Measurements from ENCODE around the gene VEGFA.
"Not testable (repeated sequence)": the region's sequence is repeated elsewhere in the genome, so short reads cannot be mapped to it uniquely, and the experiment has no call there.

VEGFA gene

DNA sequence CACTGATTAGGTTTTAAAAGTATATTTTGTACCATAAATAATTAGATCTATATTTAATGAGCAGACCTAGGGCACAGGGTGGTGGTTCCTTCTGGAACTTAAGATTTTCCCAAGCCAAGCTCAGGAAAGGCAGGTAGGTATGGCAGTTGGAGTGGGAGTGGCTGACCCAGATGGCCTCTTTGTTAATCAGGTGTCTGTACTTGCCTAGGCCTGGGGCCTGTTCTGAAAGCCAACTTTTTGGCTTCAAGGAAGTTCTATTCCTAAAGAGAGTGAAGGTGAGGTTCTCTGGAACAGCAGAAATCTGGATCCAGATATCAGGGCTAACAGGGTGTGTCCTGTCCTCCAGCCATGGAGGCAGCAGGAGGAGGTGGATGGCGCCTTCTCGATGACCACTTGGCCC lies 44.9 kb downstream of the VEGFA start:
- H3K27ac ChIP-seq (ENCODE audit: low read length), result no peak overlapping the region
- no peaks in the 10 kb centered on the region for H3K4me1 ChIP-seq (ENCODE audit: control insufficient read depth, insufficient read depth, low read length)
- DNase-seq (ENCODE audit: low read depth, low spot score), result no peak

DNA sequence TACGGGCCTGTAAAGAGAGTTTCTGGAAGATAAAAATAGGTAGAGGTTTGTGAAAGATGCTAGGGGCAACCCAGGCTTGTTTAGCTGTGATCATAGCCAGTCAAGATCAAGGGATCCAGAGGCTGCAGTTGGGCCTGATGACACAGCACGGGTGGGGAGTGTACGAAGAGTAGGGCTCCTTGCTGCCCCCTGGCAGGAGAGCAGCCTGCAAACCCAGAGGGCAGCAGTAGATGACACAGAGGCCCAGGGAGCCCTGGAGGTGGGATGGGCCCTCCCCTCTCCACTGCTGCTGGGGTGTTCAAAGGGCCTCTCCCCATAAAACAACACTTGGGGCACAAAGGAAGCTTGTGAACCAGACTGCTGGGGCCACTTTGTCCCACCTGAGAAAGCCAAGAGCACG lies 47.2 kb downstream of the VEGFA start:
- H3K27ac ChIP-seq (ENCODE audit: low read length), result no peak overlapping the region

More for the DNA sequence above, 44.9 kb downstream of the VEGFA start:
- WGBS (ENCODE audit: insufficient coverage, insufficient read length), result no CpG with 5 or more reads among the region's 2 CpGs
- Histone ChIP-seq H3K36me3 (ENCODE audit: control insufficient read depth, insufficient read depth, low read length) (no peaks in the 10 kb centered on the region), H3K27me3 (ENCODE audit: control insufficient read depth, insufficient read depth, low read length) (no peaks in the 10 kb centered on the region), H3K9me3 (ENCODE audit: control insufficient read depth, insufficient read depth, low read length) (no peaks in the 10 kb centered on the region), H3K4me3 (ENCODE audit: low read length) (no peak overlapping the region)

DNA sequence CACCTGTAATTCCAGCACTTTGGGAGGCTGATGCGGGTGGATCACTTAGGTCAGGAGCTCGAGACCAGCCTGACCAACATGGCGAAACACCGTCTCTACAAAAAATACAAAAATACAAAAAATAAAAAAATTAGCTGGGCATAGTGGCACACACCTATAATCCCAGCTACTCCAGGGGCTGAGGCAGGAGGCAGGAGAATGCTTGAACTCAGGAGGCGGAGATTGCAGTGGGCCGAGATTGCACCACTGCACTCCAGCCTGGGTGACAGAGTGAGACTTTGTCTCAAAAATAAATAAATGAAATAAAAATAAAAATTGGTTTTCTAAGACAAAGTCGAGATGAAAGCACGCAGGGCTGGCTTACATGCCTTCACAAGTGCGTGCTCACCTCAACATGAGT lies 49.0 kb downstream of the VEGFA start:
- H3K27ac ChIP-seq (ENCODE audit: low read length); H3K4me3 ChIP-seq (ENCODE audit: low read length); H3K4me1 ChIP-seq (ENCODE audit: control insufficient read depth, insufficient read depth, low read length); DNase-seq (ENCODE audit: low read depth, low spot score); H3K36me3 ChIP-seq (ENCODE audit: control insufficient read depth, insufficient read depth, low read length); H3K9me3 ChIP-seq (ENCODE audit: control insufficient read depth, insufficient read depth, low read length); H3K27me3 ChIP-seq (ENCODE audit: control insufficient read depth, insufficient read depth, low read length): not testable (repeated sequence)
- WGBS (ENCODE audit: insufficient coverage, insufficient read length), result no CpG with 5 or more reads among the region's 9 CpGs

More for the DNA sequence above, 47.2 kb downstream of the VEGFA start:
- no peaks in the 10 kb centered on the region for H3K36me3 ChIP-seq (ENCODE audit: control insufficient read depth, insufficient read depth, low read length)
- DNase-seq (ENCODE audit: low read depth, low spot score), result no peak
- H3K4me1 ChIP-seq (ENCODE audit: control insufficient read depth, insufficient read depth, low read length), result no peaks in the 10 kb centered on the region
- no peak overlapping the region for H3K4me3 ChIP-seq (ENCODE audit: low read length)
- no peaks in the 10 kb centered on the region for H3K27me3 ChIP-seq (ENCODE audit: control insufficient read depth, insufficient read depth, low read length)
- no peaks in the 10 kb centered on the region for H3K9me3 ChIP-seq (ENCODE audit: control insufficient read depth, insufficient read depth, low read length)
- no CpG with 5 or more reads among the region's 4 CpGs for WGBS (ENCODE audit: insufficient coverage, insufficient read length)

DNA sequence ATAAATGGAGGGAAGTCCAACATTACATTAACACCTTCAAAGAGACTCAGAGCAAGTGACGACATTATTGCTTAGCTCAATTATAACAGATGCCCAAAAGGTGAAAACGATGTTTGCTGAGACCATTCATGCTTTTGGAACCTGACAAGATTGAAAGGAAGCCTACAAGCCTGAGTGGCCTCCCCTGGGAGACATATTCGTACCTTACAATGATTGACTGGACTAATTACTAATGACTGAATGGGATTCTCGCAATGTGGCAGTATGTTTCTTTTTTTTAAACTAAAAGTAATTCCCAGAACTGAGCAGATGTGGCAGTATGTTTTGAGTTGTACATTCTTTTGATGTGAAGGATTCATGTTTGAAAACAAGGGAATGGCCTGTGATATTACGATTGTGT lies 49.9 kb downstream of the VEGFA start:
- no peaks in the 10 kb centered on the region for H3K27me3 ChIP-seq (ENCODE audit: control insufficient read depth, insufficient read depth, low read length)
- WGBS (ENCODE audit: insufficient coverage, insufficient read length), result no CpG with 5 or more reads among the region's 5 CpGs
- no peaks in the 10 kb centered on the region for H3K9me3 ChIP-seq (ENCODE audit: control insufficient read depth, insufficient read depth, low read length)
- no peaks in the 10 kb centered on the region for H3K4me1 ChIP-seq (ENCODE audit: control insufficient read depth, insufficient read depth, low read length)
- H3K27ac ChIP-seq (ENCODE audit: low read length), result no peak overlapping the region
- H3K4me3 ChIP-seq (ENCODE audit: low read length), result no peak overlapping the region
- H3K36me3 ChIP-seq (ENCODE audit: control insufficient read depth, insufficient read depth, low read length), result no peaks in the 10 kb centered on the region
- no peak for DNase-seq (ENCODE audit: low read depth, low spot score)

DNA sequence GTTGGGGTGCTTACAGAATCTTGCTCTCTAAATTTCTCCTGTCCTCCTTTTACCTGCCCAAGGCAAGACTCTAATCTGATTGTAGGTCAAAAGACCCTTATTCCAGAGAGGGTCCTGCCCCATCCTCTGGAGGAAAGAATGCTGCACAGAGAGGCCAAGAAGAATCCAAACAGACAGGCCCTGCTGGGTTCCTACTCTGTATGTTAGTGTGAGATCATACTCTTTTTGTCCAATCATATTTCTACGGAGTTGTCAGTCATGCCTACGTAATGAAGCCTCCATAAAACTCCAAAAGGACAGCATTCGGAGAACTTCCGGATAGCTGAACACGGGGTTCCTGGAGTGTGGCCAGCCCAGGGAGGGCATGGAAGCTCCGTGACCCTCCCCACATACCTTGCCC lies 50.5 kb downstream of the VEGFA start:
- WGBS (ENCODE audit: insufficient coverage, insufficient read length), result no CpG with 5 or more reads among the region's 6 CpGs
- Histone ChIP-seq H3K9me3 (ENCODE audit: control insufficient read depth, insufficient read depth, low read length) (no peaks in the 10 kb centered on the region), H3K27me3 (ENCODE audit: control insufficient read depth, insufficient read depth, low read length) (no peaks in the 10 kb centered on the region), H3K36me3 (ENCODE audit: control insufficient read depth, insufficient read depth, low read length) (no peaks in the 10 kb centered on the region), H3K4me3 (ENCODE audit: low read length) (no peak overlapping the region), H3K27ac (ENCODE audit: low read length) (no peak overlapping the region), H3K4me1 (ENCODE audit: control insufficient read depth, insufficient read depth, low read length) (no peaks in the 10 kb centered on the region)
- DNase-seq (ENCODE audit: low read depth, low spot score), result no peak

DNA sequence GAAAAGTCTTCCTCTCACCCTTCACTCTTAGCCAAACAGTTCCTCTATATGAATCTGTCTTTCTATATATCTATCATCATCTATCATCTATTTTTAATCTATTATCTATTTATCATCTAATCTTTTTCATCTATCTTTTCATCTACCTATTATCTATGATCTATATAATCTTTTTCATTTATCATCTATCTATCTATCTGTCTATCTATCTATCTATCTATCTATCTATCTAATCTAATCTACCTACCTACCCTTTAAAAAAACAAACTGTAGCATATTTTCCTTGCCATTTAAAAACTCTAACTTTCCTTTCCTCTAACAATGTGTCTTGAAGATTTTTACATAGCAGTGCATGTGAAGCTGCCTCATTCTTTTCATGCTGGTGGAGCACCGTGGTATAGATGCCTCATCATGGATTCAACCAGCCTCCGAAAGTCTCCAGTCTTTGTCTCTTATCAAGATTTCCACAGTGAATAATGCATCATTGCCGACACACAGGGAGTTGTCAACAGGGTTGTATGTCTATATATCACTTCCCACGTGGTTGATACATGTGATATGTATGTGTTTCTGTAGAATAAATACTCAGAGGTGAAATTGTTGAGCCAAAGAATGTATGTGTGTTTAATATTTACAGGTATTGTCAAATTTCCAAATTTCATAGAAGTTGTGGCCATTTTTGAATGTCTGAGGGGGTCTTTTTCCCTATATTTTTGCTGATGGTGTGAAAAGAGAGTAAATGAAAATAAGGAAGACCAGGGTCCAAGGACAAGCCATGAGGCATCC lies 51.3 kb downstream of the VEGFA start:
- WGBS (ENCODE audit: insufficient coverage, insufficient read length), result no CpG with 5 or more reads among the region's 4 CpGs
- H3K4me3 ChIP-seq (ENCODE audit: low read length), result no peak overlapping the region
- no peaks in the 10 kb centered on the region for H3K9me3 ChIP-seq (ENCODE audit: control insufficient read depth, insufficient read depth, low read length)

DNA sequence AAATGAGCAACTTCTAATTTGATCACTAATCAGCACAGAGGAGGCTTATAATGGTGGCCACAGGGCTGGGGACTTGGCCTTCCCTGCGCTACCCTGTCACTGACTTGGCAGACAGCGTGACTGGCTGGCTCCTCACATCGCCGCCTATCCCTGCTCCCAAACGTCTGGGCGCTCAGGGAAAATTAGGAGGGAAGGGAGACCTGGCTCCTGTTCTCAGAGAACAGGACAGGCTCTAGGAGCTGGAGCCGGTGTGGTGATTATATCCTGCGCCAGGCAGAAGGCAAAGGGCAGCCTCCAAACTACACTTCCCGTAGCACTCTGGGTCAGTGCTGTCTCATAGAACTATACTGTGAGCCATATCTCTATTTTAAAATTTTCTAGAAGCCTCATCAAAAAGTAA lies 53.4 kb downstream of the VEGFA start:
- H3K27ac ChIP-seq (ENCODE audit: low read length), result no peak overlapping the region
- WGBS (ENCODE audit: insufficient coverage, insufficient read length), result no CpG with 5 or more reads among the region's 9 CpGs
- no peaks in the 10 kb centered on the region for H3K9me3 ChIP-seq (ENCODE audit: control insufficient read depth, insufficient read depth, low read length)
- no peaks in the 10 kb centered on the region for H3K36me3 ChIP-seq (ENCODE audit: control insufficient read depth, insufficient read depth, low read length)
- DNase-seq (ENCODE audit: low read depth, low spot score), result no peak
- H3K4me3 ChIP-seq (ENCODE audit: low read length), result no peak overlapping the region
- no peaks in the 10 kb centered on the region for H3K27me3 ChIP-seq (ENCODE audit: control insufficient read depth, insufficient read depth, low read length)
- H3K4me1 ChIP-seq (ENCODE audit: control insufficient read depth, insufficient read depth, low read length), result no peaks in the 10 kb centered on the region

More for the DNA sequence above, 51.3 kb downstream of the VEGFA start:
- H3K27ac ChIP-seq (ENCODE audit: low read length), result no peak overlapping the region
- no peaks in the 10 kb centered on the region for H3K27me3 ChIP-seq (ENCODE audit: control insufficient read depth, insufficient read depth, low read length)
- no peaks in the 10 kb centered on the region for H3K4me1 ChIP-seq (ENCODE audit: control insufficient read depth, insufficient read depth, low read length)
- no peaks in the 10 kb centered on the region for H3K36me3 ChIP-seq (ENCODE audit: control insufficient read depth, insufficient read depth, low read length)
- no peak for DNase-seq (ENCODE audit: low read depth, low spot score)

DNA sequence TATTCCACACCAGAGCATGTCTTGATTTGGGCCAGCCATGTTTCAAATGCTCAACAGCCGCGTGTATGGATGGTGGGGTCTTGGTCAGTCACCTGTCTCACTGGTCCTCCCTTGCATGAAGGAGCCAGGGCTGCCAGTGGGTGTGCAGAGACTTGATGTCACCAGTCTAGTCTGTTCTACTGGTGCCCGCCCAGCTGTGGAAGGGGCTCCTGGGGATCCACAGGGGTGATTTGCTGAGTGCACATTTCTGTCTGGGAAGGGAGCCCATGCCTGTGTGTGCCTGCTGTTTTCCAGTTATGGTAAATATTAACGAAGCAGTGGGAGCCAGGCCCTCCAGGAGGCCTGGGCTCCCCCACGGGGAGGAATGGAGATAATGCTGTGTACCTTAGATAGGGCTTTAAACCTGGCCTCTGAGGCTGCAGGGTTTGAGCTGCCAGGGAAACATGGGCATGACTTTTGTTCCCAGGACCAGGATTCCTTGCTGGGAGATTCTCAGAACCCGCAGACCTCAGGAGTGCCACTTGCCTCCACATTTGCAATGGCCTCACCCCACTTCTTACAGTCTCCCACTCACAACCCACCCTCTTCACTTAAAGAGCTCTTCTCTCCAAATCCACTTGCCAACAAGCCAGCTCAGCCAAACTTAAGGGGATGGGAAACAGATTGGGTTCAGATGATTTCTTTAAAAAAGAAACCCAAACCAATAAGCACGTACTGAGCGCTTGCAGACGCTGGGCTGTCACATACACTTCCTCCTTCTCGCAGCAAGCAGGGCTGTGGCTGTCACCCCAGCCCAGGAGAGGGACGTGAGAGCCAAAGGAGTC lies 54.1 kb downstream of the VEGFA start:
- H3K36me3 ChIP-seq (ENCODE audit: control insufficient read depth, insufficient read depth, low read length), result no peaks in the 10 kb centered on the region
- no peak for DNase-seq (ENCODE audit: low read depth, low spot score)
- H3K27me3 ChIP-seq (ENCODE audit: control insufficient read depth, insufficient read depth, low read length), result no peaks in the 10 kb centered on the region
- no peak overlapping the region for H3K27ac ChIP-seq (ENCODE audit: low read length)
- H3K9me3 ChIP-seq (ENCODE audit: control insufficient read depth, insufficient read depth, low read length), result no peaks in the 10 kb centered on the region
- H3K4me3 ChIP-seq (ENCODE audit: low read length), result no peak overlapping the region
- WGBS (ENCODE audit: insufficient coverage, insufficient read length), result no CpG with 5 or more reads among the region's 11 CpGs
- H3K4me1 ChIP-seq (ENCODE audit: control insufficient read depth, insufficient read depth, low read length), result no peaks in the 10 kb centered on the region

DNA sequence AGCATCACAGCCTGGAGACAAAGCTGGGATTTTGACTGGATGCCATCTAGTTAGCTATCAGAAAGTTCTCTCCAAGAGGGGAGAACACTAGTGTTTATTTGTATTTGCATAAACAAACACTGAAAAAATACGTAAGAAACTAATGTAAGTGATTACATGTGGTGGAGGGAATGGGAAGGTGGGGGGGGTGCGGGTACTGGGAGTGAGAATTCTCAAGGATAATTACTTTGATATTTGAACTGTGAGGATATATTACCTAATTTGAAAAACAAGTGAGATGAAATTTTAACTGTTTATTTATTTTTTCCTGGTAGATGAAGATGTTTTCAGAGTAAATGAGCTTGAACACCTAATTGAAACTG lies 54.7 kb downstream of the VEGFA start:
- DNase-seq (ENCODE audit: low read depth, low spot score), result no peak
- H3K4me3 ChIP-seq (ENCODE audit: low read length), result no peak overlapping the region
- H3K27me3 ChIP-seq (ENCODE audit: control insufficient read depth, insufficient read depth, low read length), result no peaks in the 10 kb centered on the region
- no peaks in the 10 kb centered on the region for H3K4me1 ChIP-seq (ENCODE audit: control insufficient read depth, insufficient read depth, low read length)
- H3K36me3 ChIP-seq (ENCODE audit: control insufficient read depth, insufficient read depth, low read length), result no peaks in the 10 kb centered on the region
- no peaks in the 10 kb centered on the region for H3K9me3 ChIP-seq (ENCODE audit: control insufficient read depth, insufficient read depth, low read length)
- no peak overlapping the region for H3K27ac ChIP-seq (ENCODE audit: low read length)
- WGBS (ENCODE audit: insufficient coverage, insufficient read length), result no CpG with 5 or more reads among the region's 2 CpGs

DNA sequence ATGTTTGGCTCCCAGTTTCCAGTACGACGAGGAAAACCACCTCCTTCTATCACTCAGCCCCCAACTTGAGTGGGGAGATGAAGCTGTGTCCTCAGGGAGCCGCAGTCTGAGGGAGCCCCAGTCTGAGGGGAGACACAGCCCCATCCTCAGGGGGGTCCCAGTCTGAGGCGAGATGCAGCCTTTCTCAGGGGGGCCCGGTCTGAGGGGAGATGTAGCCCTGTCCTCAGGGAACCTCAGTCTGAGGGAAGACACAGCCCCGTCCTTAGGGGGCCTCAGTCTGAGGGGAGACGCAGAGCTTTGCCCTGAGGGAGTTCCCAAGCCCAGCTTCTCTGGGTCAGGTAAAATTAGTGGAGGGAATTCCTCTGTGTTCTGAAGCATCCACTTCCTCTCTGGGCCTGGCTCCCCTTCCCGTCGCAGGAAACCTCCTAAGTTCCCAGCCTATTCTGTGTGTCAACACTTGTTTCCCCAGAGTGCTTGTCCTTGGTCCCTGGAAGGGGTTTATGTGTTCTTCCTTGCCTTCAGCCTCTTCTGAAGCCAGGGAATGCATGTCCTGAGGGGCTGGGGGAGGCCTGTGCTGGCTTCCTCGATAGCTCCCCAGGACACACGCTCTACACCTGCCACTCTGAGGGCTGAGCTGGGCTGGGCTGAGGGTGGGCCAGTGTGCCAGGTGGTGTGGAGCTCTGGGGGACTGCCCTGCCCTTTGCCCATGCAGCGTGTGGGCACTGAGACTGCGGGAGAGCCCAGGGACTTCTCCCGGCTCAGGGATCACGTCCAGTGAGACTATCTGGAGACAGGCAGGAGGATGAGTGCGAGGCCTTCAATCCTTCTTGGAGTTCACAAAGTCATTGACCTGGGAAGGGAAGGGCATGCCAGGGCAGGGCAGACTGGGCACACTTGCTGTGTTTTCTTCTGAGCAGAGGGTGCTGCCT lies 55.4 kb downstream of the VEGFA start:
- no peaks in the 10 kb centered on the region for H3K36me3 ChIP-seq (ENCODE audit: control insufficient read depth, insufficient read depth, low read length)
- no peaks in the 10 kb centered on the region for H3K9me3 ChIP-seq (ENCODE audit: control insufficient read depth, insufficient read depth, low read length)
- H3K4me3 ChIP-seq (ENCODE audit: low read length), result no peak overlapping the region
- no peaks in the 10 kb centered on the region for H3K27me3 ChIP-seq (ENCODE audit: control insufficient read depth, insufficient read depth, low read length)
- DNase-seq (ENCODE audit: low read depth, low spot score), result no peak
- no CpG with 5 or more reads among the region's 16 CpGs for WGBS (ENCODE audit: insufficient coverage, insufficient read length)
- H3K4me1 ChIP-seq (ENCODE audit: control insufficient read depth, insufficient read depth, low read length), result no peaks in the 10 kb centered on the region
- H3K27ac ChIP-seq (ENCODE audit: low read length), result no peak overlapping the region

All from iPS DF 6.9 (cell line).